HEK293 (cell line): ENCODE data around the gene LYZL6.
A peak's percentile ranks its signal among the peaks of the same experiment; 100 is the strongest.

Source experiments
- EGR2 ChIP-seq: fragments of 450-650 bp; formaldehyde crosslinking; IDR thresholded peaks from 2 replicates; pipeline ENCODE4 v1.5.1; 2016; ENCODE audit warnings: low read depth, missing biosample characterization, missing genetic modification characterization
- KLF16 ChIP-seq: fragments of 450-650 bp; formaldehyde crosslinking; IDR thresholded peaks from 2 replicates; pipeline ENCODE4 v1.5.1; 2017; ENCODE audit warnings: missing biosample characterization, missing genetic modification characterization
- KLF9 ChIP-seq: fragments of 450-650 bp; formaldehyde crosslinking; IDR thresholded peaks from 2 replicates; pipeline ENCODE4 v1.5.1; 2016; ENCODE audit warnings: missing biosample characterization, missing genetic modification characterization, low read depth
- TRIM28 ChIP-seq: IDR thresholded peaks from 2 replicates; pipeline ENCODE4 v1.6.1; 2011; ENCODE audit warnings: low read length, control low read depth, borderline replicate concordance
- ZBTB49 ChIP-seq: fragments of 450-650 bp; formaldehyde crosslinking; IDR thresholded peaks from 2 replicates; pipeline ENCODE4 v1.5.1; 2016; ENCODE audit warnings: missing biosample characterization, missing genetic modification characterization, low read depth
- ZBTB8A ChIP-seq: fragments of 450-650 bp; formaldehyde crosslinking; IDR thresholded peaks from 2 replicates; pipeline ENCODE4 v1.5.1; 2016; ENCODE audit warnings: missing biosample characterization, missing genetic modification characterization
- ZFHX2 ChIP-seq: fragments of 450-650 bp; formaldehyde crosslinking; conservative IDR thresholded peaks from 2 replicates; pipeline ENCODE4 v1.5.1; 2016; ENCODE audit warnings: missing biosample characterization, missing genetic modification characterization
- ZFP69B ChIP-seq: fragments of 450-650 bp; formaldehyde crosslinking; IDR thresholded peaks from 2 replicates; pipeline ENCODE4 v1.5.1; 2016; ENCODE audit warnings: missing biosample characterization, missing genetic modification characterization
- ZNF280C ChIP-seq: fragments of 450-650 bp; formaldehyde crosslinking; IDR thresholded peaks from 2 replicates; pipeline ENCODE4 v1.5.1; 2016; ENCODE audit warnings: missing biosample characterization, missing genetic modification characterization
- ZNF404 ChIP-seq: fragments of 450-650 bp; formaldehyde crosslinking; IDR thresholded peaks from 2 replicates; pipeline ENCODE4 v1.5.1; 2017; ENCODE audit warnings: missing biosample characterization, missing genetic modification characterization
- ZNF423 ChIP-seq: fragments of 450-650 bp; formaldehyde crosslinking; IDR thresholded peaks from 2 replicates; pipeline ENCODE4 v1.5.1; 2016; ENCODE audit warnings: missing biosample characterization, missing genetic modification characterization
- ZNF654 ChIP-seq: fragments of 450-650 bp; formaldehyde crosslinking; IDR thresholded peaks from 2 replicates; pipeline ENCODE4 v1.5.1; 2016; ENCODE audit warnings: low read depth, missing biosample characterization, missing genetic modification characterization
- ZNF768 ChIP-seq: fragments of 450-650 bp; formaldehyde crosslinking; IDR thresholded peaks from 2 replicates; pipeline ENCODE4 v1.5.1; 2018; ENCODE audit warnings: missing biosample characterization, mild to moderate bottlenecking, missing genetic modification characterization
- TF ChIP-seq, protein P1 (sequence below): fragments of 450-650 bp; IDR thresholded peaks from 2 replicates; pipeline ENCODE4 v1.5.1; 2018; ENCODE audit warnings: missing biosample characterization, missing genetic modification characterization
- TF ChIP-seq, protein P2 (sequence below): fragments of 450-650 bp; formaldehyde crosslinking; IDR thresholded peaks from 2 replicates; pipeline ENCODE4 v1.5.1; 2016; ENCODE audit warnings: missing biosample characterization, missing genetic modification characterization
- TF ChIP-seq, protein P3 (sequence below): fragments of 450-650 bp; formaldehyde crosslinking; IDR thresholded peaks from 2 replicates; pipeline ENCODE4 v1.5.1; 2016; ENCODE audit warnings: missing biosample characterization, missing genetic modification characterization
- TF ChIP-seq, protein P4 (sequence below): fragments of 450-650 bp; formaldehyde crosslinking; IDR thresholded peaks from 2 replicates; pipeline ENCODE4 v1.5.1; 2016; ENCODE audit warnings: missing biosample characterization, missing genetic modification characterization, borderline replicate concordance
- TF ChIP-seq, protein P5 (sequence below): fragments of 450-650 bp; formaldehyde crosslinking; IDR thresholded peaks from 2 replicates; pipeline ENCODE4; 2016; ENCODE audit warnings: missing biosample characterization, missing genetic modification characterization

The LYZL6 gene

GRCh38 chr17:35947156-35947585 is 3.7 kb upstream of the LYZL6 start (continued):
- TF ChIP-seq, protein P1, sequence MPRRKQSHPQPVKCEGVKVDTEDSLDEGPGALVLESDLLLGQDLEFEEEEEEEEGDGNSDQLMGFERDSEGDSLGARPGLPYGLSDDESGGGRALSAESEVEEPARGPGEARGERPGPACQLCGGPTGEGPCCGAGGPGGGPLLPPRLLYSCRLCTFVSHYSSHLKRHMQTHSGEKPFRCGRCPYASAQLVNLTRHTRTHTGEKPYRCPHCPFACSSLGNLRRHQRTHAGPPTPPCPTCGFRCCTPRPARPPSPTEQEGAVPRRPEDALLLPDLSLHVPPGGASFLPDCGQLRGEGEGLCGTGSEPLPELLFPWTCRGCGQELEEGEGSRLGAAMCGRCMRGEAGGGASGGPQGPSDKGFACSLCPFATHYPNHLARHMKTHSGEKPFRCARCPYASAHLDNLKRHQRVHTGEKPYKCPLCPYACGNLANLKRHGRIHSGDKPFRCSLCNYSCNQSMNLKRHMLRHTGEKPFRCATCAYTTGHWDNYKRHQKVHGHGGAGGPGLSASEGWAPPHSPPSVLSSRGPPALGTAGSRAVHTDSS (tag by site-specific recombination): no peak
- TF ChIP-seq ZNF654 (tag by site-specific recombination) (peak; percentile 91), ZNF423 (tag by site-specific recombination) (no peak), EGR2 (tag by site-specific recombination) (peak; percentile 76; the same call in 1 of the 2 replicates), ZNF280C (tag by site-specific recombination) (no peak), ZFHX2 (tag by site-specific recombination) (peak; percentile 88), KLF9 (tag by site-specific recombination) (peak; percentile 75; the same call in 1 of the 2 replicates), ZNF404 (tag by site-specific recombination) (no peak), TRIM28 (no peak), KLF16 (tag by site-specific recombination) (no peak), ZBTB49 (tag by site-specific recombination) (no peak), ZFP69B (tag by site-specific recombination) (no peak), ZBTB8A (tag by site-specific recombination) (peak; percentile 47; the same call in 1 of the 2 replicates), ZNF768 (tag by site-specific recombination) (no peak)
- TF ChIP-seq, protein P2, sequence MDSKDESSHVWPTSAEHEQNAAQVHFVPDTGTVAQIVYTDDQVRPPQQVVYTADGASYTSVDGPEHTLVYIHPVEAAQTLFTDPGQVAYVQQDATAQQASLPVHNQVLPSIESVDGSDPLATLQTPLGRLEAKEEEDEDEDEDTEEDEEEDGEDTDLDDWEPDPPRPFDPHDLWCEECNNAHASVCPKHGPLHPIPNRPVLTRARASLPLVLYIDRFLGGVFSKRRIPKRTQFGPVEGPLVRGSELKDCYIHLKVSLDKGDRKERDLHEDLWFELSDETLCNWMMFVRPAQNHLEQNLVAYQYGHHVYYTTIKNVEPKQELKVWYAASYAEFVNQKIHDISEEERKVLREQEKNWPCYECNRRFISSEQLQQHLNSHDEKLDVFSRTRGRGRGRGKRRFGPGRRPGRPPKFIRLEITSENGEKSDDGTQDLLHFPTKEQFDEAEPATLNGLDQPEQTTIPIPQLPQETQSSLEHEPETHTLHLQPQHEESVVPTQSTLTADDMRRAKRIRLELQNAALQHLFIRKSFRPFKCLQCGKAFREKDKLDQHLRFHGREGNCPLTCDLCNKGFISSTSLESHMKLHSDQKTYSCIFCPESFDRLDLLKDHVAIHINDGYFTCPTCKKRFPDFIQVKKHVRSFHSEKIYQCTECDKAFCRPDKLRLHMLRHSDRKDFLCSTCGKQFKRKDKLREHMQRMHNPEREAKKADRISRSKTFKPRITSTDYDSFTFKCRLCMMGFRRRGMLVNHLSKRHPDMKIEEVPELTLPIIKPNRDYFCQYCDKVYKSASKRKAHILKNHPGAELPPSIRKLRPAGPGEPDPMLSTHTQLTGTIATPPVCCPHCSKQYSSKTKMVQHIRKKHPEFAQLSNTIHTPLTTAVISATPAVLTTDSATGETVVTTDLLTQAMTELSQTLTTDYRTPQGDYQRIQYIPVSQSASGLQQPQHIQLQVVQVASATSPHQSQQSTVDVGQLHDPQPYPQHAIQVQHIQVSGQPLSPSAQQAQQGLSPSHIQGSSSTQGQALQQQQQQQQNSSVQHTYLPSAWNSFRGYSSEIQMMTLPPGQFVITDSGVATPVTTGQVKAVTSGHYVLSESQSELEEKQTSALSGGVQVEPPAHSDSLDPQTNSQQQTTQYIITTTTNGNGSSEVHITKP: peak; percentile 83
- TF ChIP-seq, protein P3, sequence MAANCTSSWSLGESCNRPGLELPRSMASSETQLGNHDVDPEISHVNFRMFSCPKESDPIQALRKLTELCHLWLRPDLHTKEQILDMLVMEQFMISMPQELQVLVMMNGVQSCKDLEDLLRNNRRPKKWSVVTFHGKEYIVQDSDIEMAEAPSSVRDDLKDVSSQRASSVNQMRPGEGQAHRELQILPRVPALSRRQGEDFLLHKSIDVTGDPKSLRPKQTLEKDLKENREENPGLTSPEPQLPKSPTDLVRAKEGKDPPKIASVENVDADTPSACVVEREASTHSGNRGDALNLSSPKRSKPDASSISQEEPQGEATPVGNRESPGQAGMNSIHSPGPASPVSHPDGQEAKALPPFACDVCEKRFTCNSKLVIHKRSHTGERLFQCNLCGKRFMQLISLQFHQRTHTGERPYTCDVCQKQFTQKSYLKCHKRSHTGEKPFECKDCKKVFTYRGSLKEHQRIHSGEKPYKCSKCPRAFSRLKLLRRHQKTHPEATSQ: no peak
- TF ChIP-seq, protein P4, sequence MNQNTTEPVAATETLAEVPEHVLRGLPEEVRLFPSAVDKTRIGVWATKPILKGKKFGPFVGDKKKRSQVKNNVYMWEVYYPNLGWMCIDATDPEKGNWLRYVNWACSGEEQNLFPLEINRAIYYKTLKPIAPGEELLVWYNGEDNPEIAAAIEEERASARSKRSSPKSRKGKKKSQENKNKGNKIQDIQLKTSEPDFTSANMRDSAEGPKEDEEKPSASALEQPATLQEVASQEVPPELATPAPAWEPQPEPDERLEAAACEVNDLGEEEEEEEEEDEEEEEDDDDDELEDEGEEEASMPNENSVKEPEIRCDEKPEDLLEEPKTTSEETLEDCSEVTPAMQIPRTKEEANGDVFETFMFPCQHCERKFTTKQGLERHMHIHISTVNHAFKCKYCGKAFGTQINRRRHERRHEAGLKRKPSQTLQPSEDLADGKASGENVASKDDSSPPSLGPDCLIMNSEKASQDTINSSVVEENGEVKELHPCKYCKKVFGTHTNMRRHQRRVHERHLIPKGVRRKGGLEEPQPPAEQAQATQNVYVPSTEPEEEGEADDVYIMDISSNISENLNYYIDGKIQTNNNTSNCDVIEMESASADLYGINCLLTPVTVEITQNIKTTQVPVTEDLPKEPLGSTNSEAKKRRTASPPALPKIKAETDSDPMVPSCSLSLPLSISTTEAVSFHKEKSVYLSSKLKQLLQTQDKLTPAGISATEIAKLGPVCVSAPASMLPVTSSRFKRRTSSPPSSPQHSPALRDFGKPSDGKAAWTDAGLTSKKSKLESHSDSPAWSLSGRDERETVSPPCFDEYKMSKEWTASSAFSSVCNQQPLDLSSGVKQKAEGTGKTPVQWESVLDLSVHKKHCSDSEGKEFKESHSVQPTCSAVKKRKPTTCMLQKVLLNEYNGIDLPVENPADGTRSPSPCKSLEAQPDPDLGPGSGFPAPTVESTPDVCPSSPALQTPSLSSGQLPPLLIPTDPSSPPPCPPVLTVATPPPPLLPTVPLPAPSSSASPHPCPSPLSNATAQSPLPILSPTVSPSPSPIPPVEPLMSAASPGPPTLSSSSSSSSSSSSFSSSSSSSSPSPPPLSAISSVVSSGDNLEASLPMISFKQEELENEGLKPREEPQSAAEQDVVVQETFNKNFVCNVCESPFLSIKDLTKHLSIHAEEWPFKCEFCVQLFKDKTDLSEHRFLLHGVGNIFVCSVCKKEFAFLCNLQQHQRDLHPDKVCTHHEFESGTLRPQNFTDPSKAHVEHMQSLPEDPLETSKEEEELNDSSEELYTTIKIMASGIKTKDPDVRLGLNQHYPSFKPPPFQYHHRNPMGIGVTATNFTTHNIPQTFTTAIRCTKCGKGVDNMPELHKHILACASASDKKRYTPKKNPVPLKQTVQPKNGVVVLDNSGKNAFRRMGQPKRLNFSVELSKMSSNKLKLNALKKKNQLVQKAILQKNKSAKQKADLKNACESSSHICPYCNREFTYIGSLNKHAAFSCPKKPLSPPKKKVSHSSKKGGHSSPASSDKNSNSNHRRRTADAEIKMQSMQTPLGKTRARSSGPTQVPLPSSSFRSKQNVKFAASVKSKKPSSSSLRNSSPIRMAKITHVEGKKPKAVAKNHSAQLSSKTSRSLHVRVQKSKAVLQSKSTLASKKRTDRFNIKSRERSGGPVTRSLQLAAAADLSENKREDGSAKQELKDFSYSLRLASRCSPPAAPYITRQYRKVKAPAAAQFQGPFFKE: no peak
- TF ChIP-seq, protein P5, sequence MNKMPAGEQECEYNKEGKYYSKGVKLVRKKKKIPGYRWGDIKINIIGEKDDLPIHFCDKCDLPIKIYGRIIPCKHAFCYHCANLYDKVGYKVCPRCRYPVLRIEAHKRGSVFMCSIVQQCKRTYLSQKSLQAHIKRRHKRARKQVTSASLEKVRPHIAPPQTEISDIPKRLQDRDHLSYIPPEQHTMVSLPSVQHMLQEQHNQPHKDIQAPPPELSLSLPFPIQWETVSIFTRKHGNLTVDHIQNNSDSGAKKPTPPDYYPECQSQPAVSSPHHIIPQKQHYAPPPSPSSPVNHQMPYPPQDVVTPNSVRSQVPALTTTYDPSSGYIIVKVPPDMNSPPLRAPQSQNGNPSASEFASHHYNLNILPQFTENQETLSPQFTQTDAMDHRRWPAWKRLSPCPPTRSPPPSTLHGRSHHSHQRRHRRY (tag by site-specific recombination): no peak
